COLO668 (cell line): ENCODE data around the gene OBSCN.

Experiments
- DNase-seq: peaks from one replicate; lab custom pipeline; 2025; ENCODE audit not compliant: unreplicated experiment; lab: John Stamatoyannopoulos, UW

Gene OBSCN

GRCh38 chr1:228286505-228287417 lies 78.9 kb downstream of the OBSCN start:
- DNase-seq, result no peak

GRCh38 chr1:228287541-228288425 lies 79.9 kb downstream of the OBSCN start:
- no peak for DNase-seq

DNA sequence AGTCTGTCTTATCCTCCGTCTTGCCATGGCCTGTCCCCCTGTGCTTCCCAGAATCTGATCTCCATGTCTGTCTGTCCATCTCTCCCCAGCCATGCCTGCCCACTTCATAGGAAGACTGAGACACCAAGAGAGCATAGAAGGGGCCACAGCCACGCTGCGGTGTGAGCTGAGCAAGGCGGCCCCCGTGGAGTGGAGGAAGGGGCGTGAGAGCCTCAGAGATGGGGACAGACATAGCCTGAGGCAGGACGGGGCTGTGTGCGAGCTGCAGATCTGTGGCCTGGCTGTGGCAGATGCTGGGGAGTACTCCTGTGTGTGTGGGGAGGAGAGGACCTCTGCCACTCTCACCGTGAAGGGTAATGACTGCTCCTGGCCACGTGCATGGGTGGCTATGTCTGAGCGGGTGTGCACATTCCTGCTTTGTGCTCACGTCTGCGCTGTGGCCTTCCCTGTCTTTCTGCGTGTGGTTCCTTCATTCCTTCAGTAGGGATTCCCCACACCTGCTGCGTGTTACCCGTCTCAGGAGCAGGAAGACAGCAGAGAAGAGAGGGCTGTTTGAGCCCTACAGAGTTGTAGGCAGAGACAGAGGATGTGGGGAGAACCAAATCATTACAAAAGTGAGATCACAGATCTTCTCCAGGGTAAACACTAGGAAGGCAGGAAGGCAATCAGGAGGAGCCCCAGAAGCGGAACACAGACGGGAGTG lies 80.8 kb downstream of the OBSCN start:
- no peak for DNase-seq

- DNase-seq, result no peak
Measured at GRCh38 chr1:228289239-228289849, 81.5 kb downstream of the OBSCN start.

DNA sequence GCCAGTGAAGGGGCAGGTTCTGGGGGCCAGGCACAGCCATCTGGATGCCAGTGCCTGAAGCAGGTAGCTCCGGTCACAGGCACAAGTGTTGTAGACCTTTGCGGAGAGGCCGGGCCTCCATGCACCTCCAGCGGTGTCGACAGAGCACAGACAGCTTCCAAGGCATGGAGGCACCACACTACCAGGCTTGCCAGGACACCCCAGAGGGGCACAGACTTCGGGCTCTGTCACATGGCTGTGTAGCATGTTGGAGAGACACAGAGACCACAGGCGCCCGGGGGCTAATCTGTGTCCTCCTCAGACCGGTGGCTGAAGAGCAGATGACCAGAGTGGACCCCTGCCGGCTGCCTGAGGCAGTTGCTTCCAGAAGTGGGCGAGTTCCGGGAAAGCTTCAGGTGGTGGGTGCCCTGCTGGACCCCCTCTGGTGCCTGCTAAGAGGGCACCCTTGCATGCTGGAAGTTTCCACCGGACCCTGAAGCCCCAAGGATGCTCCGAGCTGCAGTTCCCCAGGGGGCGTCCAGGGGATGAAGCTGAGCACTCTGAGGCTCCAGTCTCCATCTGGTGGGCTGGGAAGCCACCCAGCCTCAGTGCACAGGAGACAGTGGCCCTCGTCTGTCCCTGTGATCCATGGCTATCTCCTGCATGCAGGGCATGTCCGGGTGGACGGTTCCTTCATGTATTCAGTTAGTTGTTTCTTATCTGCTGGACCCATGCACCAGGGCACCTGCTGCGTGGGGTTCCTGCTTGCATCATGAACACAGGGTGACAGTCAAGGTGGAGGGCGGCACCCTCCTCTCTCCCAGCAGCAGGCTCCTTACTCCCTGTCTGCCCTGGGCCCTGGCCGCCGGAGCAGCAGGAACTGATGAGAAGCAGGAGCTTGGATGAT lies 82.4 kb downstream of the OBSCN start:
- no peak for DNase-seq

GRCh38 chr1:228291906-228292608 lies 84.2 kb downstream of the OBSCN start:
- DNase-seq, result no peak

- DNase-seq, result no peak
Measured at GRCh38 chr1:228292609-228292911, 84.7 kb downstream of the OBSCN start.

DNA sequence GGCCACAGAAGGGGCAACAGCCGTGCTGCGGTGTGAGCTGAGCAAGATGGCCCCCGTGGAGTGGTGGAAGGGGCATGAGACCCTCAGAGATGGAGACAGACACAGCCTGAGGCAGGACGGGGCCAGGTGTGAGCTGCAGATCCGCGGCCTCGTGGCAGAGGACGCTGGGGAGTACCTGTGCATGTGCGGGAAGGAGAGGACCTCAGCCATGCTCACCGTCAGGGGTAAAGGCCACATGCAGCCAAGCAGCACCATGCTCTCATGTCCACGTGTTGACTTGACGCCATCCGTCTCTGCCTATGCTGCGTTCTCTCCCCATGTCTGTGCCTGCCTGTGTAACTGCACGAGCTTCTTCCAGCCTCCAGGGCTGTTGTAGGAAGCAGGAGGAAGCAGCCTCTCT lies 85.5 kb downstream of the OBSCN start:
- DNase-seq, result no peak

- DNase-seq, result no peak
Measured at GRCh38 chr1:228293816-228294500, 86.1 kb downstream of the OBSCN start.

- no peak for DNase-seq
Measured at GRCh38 chr1:228294717-228295116, 86.9 kb downstream of the OBSCN start.

- DNase-seq, result no peak
Measured at GRCh38 chr1:228295201-228295600, 87.4 kb downstream of the OBSCN start.

- no peak for DNase-seq
Measured at GRCh38 chr1:228295981-228296380, 88.1 kb downstream of the OBSCN start.

DNA sequence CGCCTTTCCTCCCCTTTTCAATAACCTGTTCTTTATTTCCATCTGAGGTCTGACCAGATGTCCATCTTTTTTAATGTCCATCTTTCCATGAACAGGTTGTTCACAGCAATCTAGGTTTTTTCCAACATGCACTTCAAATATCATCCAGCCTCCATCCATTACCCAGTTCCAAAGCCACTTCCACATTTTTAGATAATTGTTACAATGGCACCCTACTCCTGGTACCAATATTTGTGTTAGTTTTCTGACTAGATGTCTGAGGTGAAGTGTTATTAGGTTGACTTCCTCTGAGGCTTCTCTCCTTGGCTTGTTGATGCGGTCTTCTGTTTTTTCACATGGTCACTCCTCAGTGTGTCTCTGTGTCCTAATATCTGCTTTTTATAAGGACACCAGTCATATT lies 89.4 kb downstream of the OBSCN start:
- DNase-seq, result no peak

- DNase-seq, result no peak
Measured at GRCh38 chr1:228297822-228298221, 90.0 kb downstream of the OBSCN start.

DNA sequence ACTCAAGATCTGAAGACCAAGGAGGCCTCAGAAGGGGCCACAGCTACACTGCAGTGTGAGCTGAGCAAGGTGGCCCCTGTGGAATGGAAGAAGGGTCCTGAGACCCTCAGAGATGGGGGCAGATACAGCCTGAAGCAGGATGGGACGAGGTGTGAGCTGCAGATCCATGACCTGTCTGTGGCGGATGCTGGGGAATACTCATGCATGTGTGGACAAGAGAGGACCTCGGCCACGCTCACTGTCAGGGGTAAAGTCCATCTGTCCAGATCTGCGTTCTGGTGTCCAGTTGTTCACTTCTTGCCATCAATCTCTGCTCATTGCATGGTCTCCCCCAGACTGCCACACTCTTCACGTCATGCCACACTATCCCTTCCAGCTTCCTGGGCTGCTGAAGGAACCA lies 90.6 kb downstream of the OBSCN start:
- no peak for DNase-seq

GRCh38 chr1:228299211-228299610 lies 91.4 kb downstream of the OBSCN start:
- no peak for DNase-seq

DNA sequence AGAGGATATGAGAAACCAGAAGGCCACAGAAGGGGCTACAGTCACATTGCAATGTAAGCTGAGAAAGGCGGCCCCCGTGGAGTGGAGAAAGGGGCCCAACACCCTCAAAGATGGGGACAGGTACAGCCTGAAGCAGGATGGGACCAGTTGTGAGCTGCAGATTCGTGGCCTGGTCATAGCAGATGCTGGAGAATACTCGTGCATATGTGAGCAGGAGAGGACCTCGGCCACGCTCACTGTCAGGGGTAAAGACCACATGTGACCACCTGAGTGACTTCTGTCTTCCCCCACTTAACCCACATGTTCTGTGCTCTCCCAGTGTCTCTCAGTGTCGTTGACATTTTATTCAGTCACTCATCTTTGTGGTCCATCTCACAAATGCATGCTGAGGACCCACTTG lies 92.1 kb downstream of the OBSCN start:
- no peak for DNase-seq

- DNase-seq, result no peak
Measured at GRCh38 chr1:228302086-228302485, 94.2 kb downstream of the OBSCN start.

GRCh38 chr1:228303596-228303995 lies 95.8 kb downstream of the OBSCN start:
- no peak for DNase-seq
